Activated T-cell treated with anti-CD3 and anti-CD28 coated beads, Interleukin-2, amount 50 U/mL, for 1 hour (primary cell): ENCODE measurements around the gene GNG7.
"Not testable (repeated sequence)": the region's sequence is repeated elsewhere in the genome, so short reads cannot be mapped to it uniquely, and the experiment has no call there.

Experiments
- DNase-seq: peaks from one replicate; pipeline ENCODE4 v3.0.0-alpha.2; 2020

The GNG7 gene

GRCh38 chr19:2529473-2529918 is 173.0 kb downstream of the GNG7 start:
- DNase-seq = no peak

GRCh38 chr19:2528675-2529101 is 173.8 kb downstream of the GNG7 start:
- no peak for DNase-seq

DNA sequence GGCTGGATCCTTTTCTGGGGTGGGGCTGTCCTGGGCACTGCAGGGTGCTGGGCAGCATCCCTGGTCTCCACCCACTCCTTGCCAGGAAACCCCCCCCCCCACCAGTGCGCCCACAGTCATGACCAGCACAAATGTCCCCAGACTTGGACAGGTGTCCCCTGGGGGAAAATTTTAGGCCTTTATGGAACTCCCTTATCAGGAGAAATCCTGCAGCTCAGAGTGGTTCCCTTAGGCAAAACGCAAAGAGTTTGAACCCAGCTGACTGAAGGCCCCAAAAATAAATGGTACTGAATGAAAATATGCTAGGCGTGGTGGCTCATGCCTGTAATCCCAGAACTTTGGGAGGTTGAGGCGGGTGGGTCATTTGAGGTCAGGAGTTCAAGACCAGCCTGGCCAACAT is 174.8 kb downstream of the GNG7 start:
- DNase-seq = no peak

GRCh38 chr19:2527171-2527570 is 175.3 kb downstream of the GNG7 start:
- no peak for DNase-seq

- no peak for DNase-seq
These were observed 177.4 kb downstream of the GNG7 start for GRCh38 chr19:2524840-2525723.

- DNase-seq = no peak
These were observed 178.1 kb downstream of the GNG7 start for GRCh38 chr19:2524361-2524839.

DNA sequence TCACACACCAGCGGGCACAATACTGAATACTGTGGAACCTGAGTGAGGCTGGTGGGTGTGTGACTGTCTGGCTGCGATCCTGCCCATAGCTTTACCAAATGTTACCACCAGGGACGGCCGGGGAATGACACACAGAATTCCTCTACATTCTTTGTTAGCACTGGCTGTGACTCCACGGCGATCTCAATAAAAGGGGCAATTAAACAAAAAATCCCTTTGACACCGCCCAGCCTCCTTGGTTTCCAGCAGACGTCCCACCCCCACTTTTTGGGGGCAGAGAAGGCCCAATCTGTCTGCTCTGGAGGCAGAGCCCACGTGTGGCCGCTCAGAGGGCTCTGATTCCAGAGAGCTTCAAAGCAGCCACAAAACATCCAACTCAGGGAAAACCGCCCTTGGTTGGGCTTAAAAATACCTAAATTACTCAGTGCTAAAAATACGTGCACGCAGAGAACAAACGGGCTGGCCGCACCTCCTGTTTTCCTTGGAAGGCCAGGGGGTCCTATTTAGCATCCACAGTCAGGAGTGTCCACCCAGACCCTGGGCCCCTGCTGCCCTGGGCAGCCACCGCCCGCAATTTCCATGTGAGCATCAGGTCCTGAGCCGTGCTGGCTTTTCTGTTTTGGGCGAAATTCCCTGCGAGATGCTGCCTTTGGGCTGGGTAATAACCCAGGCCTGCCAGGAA is 178.7 kb downstream of the GNG7 start:
- no peak for DNase-seq

DNA sequence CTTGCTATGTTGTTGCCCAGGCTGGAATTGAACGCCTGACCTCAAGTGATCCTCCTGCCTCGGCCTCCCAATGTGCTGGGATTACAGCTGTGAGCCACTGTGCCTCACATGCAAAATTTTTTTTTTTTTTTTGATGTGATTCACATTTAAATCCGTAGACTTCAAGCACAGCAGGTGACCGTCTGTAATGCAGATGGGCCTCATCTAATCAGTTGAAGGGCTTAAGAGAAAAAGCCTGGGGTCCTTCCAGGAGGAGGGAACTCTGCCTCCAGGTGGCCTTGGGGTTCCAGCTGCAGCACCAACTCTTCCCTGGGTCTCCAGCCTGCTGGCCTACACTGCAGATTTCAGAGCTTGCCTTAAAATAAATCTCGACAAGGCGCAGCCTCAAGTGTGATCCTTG is 183.0 kb downstream of the GNG7 start:
- DNase-seq = no peak

DNA sequence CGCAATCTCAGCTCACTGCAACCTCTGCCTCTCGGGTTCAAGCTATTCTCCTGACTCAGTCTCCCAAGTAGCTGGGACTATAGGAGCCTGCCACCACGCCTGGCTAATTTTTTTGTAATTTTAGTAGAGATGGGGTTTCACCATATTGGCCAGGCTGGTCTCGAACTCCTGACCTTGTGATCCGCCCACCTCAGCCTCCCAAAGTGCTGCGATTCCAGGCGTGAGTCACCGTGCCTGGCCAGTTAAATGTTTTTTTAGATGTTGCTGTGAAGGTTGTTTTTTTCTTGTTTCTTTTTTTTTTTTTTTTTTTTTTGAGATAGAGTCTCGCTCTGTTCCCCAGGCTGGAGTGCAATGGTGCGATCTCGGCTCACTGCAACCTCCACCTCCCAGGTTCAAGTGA is 183.6 kb downstream of the GNG7 start:
- DNase-seq = not testable (repeated sequence)

DNA sequence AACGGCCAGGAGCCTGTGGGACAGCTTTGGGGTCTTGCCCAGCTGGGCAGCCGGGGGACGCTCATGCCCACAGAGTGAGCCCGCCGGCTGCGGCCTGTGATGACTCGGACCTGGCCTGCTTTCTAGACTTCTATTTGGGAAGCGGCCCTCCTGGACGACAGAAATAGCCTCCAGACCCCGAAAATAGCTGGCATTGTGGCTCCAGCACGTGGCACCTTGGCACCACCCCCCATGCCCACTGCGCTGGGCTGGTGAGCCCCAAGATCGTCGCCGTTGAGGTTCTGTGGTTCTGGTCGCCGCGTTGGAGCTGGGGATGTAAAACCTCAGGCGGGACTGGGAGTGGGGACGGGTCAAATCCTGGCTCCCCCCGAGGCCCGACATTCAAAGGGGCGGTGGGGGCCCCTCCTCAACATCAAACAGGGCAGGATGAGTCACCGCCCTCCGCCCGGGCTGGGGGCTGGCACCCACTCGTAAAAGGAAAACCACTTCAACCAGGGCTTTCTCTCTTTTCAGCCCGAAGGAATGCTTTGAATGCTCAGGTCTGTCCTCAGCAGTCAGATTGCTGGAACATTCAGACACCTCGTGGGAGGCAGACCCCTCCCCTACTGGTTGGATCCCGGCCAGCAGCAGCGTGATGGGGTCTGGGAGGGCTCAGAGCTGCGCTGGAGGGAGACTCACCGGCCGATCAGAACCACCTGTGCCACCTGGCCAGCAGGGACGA is 184.5 kb downstream of the GNG7 start:
- peak; percentile 57 for DNase-seq

DNA sequence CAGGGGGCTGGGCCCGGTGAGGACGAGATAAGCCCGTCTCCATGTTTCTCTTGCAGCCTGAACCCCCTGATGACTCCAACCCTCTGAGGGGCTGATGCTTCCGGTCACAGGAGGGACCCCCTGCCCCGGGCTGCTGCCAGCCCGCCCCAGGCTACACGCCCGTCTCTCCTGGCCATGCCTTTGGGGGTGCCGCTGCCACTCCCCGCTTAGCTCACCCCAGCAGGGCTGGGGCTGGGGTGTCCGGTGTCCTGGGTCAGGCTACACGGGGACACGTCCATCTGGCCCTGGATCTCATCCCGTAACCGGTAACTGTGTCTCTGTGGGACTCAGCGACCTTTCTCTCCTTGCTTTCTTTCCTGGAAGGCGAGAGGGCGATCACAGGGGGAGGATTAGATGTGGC is 185.8 kb downstream of the GNG7 start:
- no peak for DNase-seq

DNA sequence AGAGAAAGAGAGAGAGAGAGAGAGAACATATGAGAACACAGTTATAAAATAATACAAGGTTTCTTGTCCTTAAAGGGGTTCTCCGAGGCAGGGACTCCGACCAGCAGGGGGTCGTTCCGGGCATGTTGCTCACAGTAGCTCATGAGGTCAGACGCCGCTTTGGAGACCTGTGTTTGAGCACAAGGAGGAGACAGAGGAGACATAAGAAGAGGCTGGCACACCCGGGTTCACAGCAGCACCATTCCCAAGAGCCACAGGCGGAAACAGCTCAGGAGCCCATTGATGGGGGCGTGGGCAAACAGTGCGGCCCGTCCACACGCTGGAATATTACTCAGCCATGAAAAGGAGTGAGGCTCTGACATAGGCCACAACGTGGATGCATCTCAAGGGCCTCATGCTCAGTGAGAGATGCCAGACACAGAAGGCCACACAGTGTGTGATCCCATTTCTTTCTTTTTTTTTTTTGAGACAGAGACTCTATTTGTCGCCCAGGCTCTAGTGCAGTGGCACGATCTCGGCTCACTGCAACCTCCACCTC is 187.4 kb downstream of the GNG7 start:
- DNase-seq = no peak

DNA sequence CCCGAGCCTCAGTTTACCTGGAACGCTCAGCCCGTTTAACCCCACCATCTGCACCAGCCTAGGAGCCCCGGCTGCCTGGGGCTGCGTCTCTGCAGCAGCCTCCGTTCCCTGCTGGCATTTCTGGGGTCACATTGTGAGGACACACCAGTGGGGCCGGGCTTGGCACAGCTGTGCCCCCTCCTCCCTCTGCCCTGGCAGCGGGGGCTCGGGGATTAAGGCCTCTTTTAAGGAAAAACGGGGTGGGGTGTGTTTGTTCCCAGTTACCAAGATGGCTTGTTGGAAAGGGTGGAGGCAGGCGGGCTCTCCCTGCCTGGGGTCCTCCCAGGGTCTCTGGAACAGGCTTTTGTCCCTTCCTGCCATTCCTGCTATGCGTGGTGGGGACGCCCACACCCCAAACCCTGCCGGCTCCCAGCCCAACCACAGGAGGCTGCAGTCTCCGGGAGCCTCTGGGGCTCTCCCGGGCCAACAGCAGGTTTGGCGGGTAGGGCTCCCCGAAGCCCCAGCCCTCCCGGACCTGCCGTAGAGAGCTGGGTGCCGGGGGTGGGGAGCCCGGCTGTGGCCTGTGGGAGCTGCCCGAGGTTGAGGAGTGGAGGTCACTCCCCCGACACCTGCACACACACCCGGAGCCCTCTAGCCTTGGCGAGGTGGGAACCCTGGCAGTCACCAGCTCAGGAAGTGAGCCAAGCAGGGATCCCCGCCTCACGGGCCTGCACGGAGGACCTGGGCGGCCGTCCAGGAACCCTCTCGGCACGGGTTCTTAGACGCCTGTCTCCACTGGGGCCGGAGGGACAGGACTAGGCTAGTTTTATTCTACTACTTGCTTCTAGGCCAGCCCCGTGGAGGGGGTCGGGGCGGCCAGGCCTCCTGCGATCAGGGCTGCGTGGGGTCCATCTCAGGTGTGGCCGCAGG is 189.7 kb downstream of the GNG7 start:
- DNase-seq = no peak

- DNase-seq = no peak
These were observed 190.5 kb downstream of the GNG7 start for GRCh38 chr19:2511991-2512390.

- no peak for DNase-seq
These were observed 190.9 kb downstream of the GNG7 start for GRCh38 chr19:2511570-2511969.

GRCh38 chr19:2509096-2509495 is 193.4 kb downstream of the GNG7 start:
- DNase-seq = no peak

- DNase-seq = peak; percentile 37
These were observed 195.4 kb downstream of the GNG7 start for GRCh38 chr19:2507109-2507508.

DNA sequence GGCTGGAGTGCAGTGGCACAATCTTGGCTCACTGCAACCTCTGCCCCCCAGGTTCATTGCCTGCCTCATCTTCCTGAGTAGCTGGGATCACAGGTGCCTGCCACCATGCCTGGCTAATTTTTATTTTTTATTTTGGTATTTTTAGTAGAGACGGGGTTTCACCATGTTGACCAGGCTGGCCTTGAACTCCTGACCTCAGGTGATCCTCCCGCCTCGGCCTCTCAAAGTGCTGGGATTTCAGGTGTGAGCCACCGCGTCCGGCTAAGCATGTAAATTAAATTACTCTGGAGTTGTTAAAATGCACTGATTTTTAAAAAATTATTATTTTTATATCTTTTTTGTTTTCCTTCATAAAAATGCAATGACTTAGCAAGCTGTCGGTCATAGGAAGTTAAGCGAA is 195.8 kb downstream of the GNG7 start:
- not testable (repeated sequence) for DNase-seq

GRCh38 chr19:2503521-2504109 is 198.9 kb downstream of the GNG7 start:
- peak; percentile 78 for DNase-seq

DNA sequence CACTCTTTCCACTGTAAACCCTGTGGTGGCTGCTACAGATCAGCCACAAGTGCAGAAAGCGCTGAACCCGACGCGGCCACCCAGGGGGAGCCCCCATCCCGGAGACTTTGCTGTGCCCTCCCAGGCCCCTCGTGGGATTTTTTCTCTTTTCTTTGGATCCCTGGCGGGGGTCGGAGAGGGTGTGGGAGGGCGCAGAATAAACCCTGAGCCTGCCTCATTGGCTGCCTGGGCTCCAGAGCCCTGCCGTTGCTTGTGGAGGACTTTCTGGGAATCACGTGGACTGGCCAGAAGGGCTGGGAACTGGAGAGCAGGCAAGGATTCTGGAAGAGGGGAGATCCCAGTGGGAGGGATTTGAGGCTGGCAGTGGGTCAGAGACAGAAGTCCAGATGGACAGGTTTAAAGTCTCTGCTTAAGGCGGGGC is 201.6 kb downstream of the GNG7 start:
- DNase-seq = no peak

GRCh38 chr19:2500156-2500555 is 202.3 kb downstream of the GNG7 start:
- no peak for DNase-seq

- no peak for DNase-seq
These were observed 205.3 kb downstream of the GNG7 start for GRCh38 chr19:2497186-2497585.
